KMS-11 (cell line): Measurements from ENCODE around the gene SUPT4H1.

Source experiments
- H2AFZ ChIP-seq: fragments of 200-600 bp; sonication (generic); 2 replicates; pipeline ENCODE4 v1.6.1; 2016; ENCODE audit warnings: antibody characterized with exemption, mixed run types, low read depth
- H3K27ac ChIP-seq: fragments of 200-600 bp; sonication (generic); 2 replicates; pipeline ENCODE4 v1.6.1; 2016; ENCODE audit warnings: mild to moderate bottlenecking, mixed run types
- H3K27me3 ChIP-seq: fragments of 200-600 bp; sonication (generic); 2 replicates; pipeline ENCODE4 v1.6.1; 2017; ENCODE audit warnings: mild to moderate bottlenecking, low read depth, mixed run types, moderate library complexity; ENCODE audit not compliant: insufficient read depth
- H3K36me3 ChIP-seq: fragments of 200-600 bp; sonication (generic); 2 replicates; pipeline ENCODE4 v1.6.1; 2017; ENCODE audit warnings: mild to moderate bottlenecking, mixed run types; ENCODE audit not compliant: insufficient read depth
- H3K4me1 ChIP-seq: fragments of 200-600 bp; sonication (generic); 2 replicates; pipeline ENCODE4 v1.6.1; 2016; ENCODE audit warnings: mild to moderate bottlenecking, low read depth, mixed run types; ENCODE audit not compliant: poor library complexity, severe bottlenecking
- H3K4me2 ChIP-seq: fragments of 200-600 bp; sonication (generic); 2 replicates; pipeline ENCODE4 v1.7.0; 2016; ENCODE audit warnings: mild to moderate bottlenecking, mixed run types
- H3K4me3 ChIP-seq: fragments of 200-600 bp; sonication (generic); IDR thresholded peaks from 2 replicates; pipeline ENCODE4 v1.6.1; 2017; ENCODE audit warnings: low read depth, low read length, mixed read lengths; ENCODE audit not compliant: insufficient read depth
- H3K79me2 ChIP-seq: fragments of 200-600 bp; sonication (generic); 2 replicates; pipeline ENCODE4 v1.6.1; 2016; ENCODE audit warnings: low read depth, mixed run types; ENCODE audit not compliant: insufficient read depth
- H3K9ac ChIP-seq: fragments of 200-600 bp; sonication (generic); 2 replicates; pipeline ENCODE4 v1.6.1; 2016; ENCODE audit warnings: mild to moderate bottlenecking, mixed run types
- H4K20me1 ChIP-seq: fragments of 200-600 bp; sonication (generic); 2 replicates; pipeline ENCODE4 v1.6.1; 2016; ENCODE audit warnings: mild to moderate bottlenecking, mixed run types; ENCODE audit not compliant: insufficient read depth
- TF ChIP-seq, protein P1 (sequence below): fragments of 200-600 bp; sonication (generic); conservative IDR thresholded peaks from 2 replicates; pipeline ENCODE4 v1.6.1; 2017; ENCODE audit warnings: low read depth, mild to moderate bottlenecking, antibody characterized with exemption, low read length, moderate library complexity, mixed read lengths

SUPT4H1 gene

DNA sequence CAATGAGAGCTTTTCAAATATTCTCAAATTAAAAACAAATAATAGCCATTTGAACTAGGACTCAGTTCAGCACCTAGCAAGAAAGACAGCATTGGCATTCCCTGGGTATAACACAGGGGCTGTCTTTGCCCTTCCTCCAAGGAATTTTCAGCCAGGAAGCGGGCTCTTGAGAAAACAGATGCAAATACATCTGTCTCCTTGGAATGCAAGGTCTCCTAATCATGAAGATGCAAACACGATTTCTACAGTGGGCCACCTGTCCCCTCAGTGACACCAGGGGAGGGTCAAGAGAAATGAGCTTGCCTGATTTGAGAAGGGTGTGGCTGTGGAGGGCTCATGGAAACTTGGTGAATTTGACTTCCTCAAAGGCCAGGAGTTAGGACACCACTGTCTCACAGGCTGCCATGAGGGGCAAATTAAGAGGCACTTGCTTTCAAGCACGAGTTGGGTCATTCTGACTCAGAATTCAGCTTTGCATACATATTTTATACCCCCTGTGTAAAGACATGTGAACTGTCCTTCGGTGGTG is 24.5 kb upstream of the SUPT4H1 start:
- Histone ChIP-seq H3K36me3 (no peaks in the 10 kb centered on the region), H3K4me2 (no peak overlapping the region), H3K4me1 (peaks cover 6% of the 10 kb centered on the region), H3K79me2 (no peaks in the 10 kb centered on the region), H3K27ac (no peak overlapping the region), H3K27me3 (no peaks in the 10 kb centered on the region), H3K4me3 (no peak overlapping the region), H2AFZ (no peak overlapping the region), H3K9ac (no peak overlapping the region), H4K20me1 (no peaks in the 10 kb centered on the region)
- TF ChIP-seq, protein P1, sequence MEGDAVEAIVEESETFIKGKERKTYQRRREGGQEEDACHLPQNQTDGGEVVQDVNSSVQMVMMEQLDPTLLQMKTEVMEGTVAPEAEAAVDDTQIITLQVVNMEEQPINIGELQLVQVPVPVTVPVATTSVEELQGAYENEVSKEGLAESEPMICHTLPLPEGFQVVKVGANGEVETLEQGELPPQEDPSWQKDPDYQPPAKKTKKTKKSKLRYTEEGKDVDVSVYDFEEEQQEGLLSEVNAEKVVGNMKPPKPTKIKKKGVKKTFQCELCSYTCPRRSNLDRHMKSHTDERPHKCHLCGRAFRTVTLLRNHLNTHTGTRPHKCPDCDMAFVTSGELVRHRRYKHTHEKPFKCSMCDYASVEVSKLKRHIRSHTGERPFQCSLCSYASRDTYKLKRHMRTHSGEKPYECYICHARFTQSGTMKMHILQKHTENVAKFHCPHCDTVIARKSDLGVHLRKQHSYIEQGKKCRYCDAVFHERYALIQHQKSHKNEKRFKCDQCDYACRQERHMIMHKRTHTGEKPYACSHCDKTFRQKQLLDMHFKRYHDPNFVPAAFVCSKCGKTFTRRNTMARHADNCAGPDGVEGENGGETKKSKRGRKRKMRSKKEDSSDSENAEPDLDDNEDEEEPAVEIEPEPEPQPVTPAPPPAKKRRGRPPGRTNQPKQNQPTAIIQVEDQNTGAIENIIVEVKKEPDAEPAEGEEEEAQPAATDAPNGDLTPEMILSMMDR = no peak

DNA sequence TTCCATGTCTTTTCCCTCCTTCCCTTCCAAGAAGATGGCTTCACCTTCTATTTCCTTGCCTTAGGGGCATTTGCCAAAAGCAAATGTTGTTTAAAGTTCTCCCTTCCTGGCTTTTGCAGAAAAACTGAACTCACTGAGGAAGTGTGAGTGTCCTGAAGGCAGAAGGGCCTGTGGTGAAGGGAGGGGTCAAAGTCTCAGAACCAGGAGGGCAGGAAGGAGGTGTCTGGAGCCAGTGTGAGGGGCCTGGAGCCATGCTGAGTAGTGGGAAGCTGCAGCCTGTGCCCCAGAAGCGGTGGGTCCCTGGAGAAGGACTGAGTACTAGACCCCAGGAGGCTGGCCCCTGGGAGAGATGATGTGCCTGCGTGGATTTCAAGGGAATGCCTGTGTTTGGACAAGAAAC is 23.8 kb upstream of the SUPT4H1 start:
- Histone ChIP-seq H3K36me3 (no peaks in the 10 kb centered on the region), H3K79me2 (no peaks in the 10 kb centered on the region), H4K20me1 (no peaks in the 10 kb centered on the region), H3K27me3 (no peaks in the 10 kb centered on the region), H3K9ac (no peak overlapping the region), H3K4me2 (no peak overlapping the region), H3K4me3 (no peak overlapping the region), H2AFZ (no peak overlapping the region), H3K4me1 (no peaks in the 10 kb centered on the region), H3K27ac (no peak overlapping the region)
- TF ChIP-seq, protein P1 = no peak

DNA sequence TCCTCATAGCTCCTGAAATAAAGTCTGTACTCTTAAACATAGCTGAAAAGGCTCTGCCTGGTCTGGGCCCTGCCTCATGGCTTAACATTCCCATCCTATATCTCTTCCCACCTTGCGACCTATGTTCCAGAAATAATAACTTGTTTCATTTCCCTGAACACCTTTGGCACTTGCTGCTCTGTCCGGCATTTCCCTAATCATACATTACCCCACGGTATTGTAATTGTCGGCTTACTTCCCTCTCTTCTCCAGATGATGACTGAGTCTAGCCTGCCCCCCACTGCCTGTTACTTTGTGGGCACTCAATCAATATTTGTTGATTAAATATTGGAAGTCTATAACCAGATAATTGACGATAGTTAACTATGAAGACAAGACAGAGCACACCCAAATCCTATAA is 23.3 kb upstream of the SUPT4H1 start:
- no peaks in the 10 kb centered on the region for H3K79me2 ChIP-seq
- H3K27me3 ChIP-seq = no peaks in the 10 kb centered on the region
- no peak overlapping the region for H3K27ac ChIP-seq
- TF ChIP-seq, protein P1 = no peak
- H4K20me1 ChIP-seq = no peaks in the 10 kb centered on the region
- no peaks in the 10 kb centered on the region for H3K4me1 ChIP-seq
- H2AFZ ChIP-seq = no peak overlapping the region
- no peak overlapping the region for H3K4me2 ChIP-seq
- H3K4me3 ChIP-seq = no peak overlapping the region
- H3K36me3 ChIP-seq = no peaks in the 10 kb centered on the region
- no peak overlapping the region for H3K9ac ChIP-seq

DNA sequence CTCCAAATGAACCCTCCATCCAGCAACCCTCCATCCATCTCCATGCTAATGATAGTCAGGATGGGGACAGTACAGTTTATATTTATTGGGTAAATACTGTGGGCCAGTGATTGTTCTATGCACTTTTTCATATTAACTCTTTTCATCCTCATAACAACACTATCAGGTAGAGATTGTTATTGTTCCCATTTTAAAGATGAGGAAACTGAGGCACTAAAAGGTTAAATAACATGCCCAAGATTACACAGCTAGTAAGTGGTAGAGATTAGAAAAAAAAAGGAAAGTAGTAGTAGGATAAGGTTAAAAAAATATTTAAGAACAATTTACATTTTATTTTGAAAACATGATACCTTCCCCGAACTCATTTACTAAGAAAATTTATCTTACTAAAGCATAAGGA is 21.9 kb upstream of the SUPT4H1 start:
- H3K4me2 ChIP-seq = no peak overlapping the region
- H3K9ac ChIP-seq = no peak overlapping the region
- H3K4me3 ChIP-seq = no peak overlapping the region
- H4K20me1 ChIP-seq = no peaks in the 10 kb centered on the region
- H2AFZ ChIP-seq = no peak overlapping the region
- no peaks in the 10 kb centered on the region for H3K36me3 ChIP-seq
- no peaks in the 10 kb centered on the region for H3K79me2 ChIP-seq
- H3K27ac ChIP-seq = no peak overlapping the region
- no peaks in the 10 kb centered on the region for H3K27me3 ChIP-seq
- H3K4me1 ChIP-seq = no peaks in the 10 kb centered on the region
- TF ChIP-seq, protein P1 = no peak

DNA sequence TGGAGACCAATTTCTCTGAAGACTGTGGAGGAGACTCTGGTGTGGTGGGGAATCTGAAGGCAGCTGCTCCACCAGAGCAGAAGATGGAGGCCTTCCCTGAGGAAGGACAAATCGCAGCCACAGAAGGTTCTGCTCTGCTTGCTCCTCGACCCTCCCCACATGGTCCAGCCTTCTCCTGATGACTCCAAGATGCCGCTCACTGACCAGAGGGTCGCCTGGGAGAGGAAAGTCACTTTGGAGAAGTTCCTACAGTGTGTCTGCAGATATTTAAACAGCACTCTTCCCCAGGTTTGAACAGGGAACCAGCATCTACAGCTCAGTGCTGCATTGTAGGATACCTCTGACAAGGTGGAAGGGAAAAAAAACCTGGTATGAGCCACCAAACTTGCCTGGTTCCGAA is 21.0 kb upstream of the SUPT4H1 start:
- H3K79me2 ChIP-seq = no peaks in the 10 kb centered on the region
- H2AFZ ChIP-seq = no peak overlapping the region
- TF ChIP-seq, protein P1 = no peak
- H3K9ac ChIP-seq = no peak overlapping the region
- H4K20me1 ChIP-seq = no peaks in the 10 kb centered on the region
- H3K4me2 ChIP-seq = no peak overlapping the region
- H3K36me3 ChIP-seq = no peaks in the 10 kb centered on the region
- no peaks in the 10 kb centered on the region for H3K27me3 ChIP-seq
- H3K4me1 ChIP-seq = no peaks in the 10 kb centered on the region
- H3K4me3 ChIP-seq = no peak overlapping the region
- H3K27ac ChIP-seq = no peak overlapping the region
